Fibroblast of villous mesenchyme (primary cell): Measurements from ENCODE around the gene CIITA. TPM values are rescaled to one million over a fixed set of nuclear protein-coding genes. Genes with fewer than 3 reads are reported as not detected.

Experiments used
- DNase-seq: peaks from one replicate; pipeline ENCODE4 v3.0.0-alpha.2; 2010; ENCODE audit warnings: low read depth
- H3K4me3 ChIP-seq: 2 replicates; pipeline ENCODE4 v1.5.1; 2011; ENCODE audit warnings: low read depth, mild to moderate bottlenecking, low read length
- total RNA-seq: library from RNA; depleted of rRNA; stranded (reverse); fragments of >200 nt; gene quantifications from 2 replicates; pipeline ENCODE4 v1.2.3, GENCODE V29; 2012
- TF ChIP-seq, protein P1 (sequence below): IDR thresholded peaks from 2 replicates; pipeline ENCODE4 v1.5.1; 2012; ENCODE audit warnings: low read depth, mild to moderate bottlenecking, low read length; ENCODE audit not compliant: insufficient read depth

Gene CIITA
- total RNA-seq, 1 donor = under 0.01 TPM

- TF ChIP-seq, protein P1, sequence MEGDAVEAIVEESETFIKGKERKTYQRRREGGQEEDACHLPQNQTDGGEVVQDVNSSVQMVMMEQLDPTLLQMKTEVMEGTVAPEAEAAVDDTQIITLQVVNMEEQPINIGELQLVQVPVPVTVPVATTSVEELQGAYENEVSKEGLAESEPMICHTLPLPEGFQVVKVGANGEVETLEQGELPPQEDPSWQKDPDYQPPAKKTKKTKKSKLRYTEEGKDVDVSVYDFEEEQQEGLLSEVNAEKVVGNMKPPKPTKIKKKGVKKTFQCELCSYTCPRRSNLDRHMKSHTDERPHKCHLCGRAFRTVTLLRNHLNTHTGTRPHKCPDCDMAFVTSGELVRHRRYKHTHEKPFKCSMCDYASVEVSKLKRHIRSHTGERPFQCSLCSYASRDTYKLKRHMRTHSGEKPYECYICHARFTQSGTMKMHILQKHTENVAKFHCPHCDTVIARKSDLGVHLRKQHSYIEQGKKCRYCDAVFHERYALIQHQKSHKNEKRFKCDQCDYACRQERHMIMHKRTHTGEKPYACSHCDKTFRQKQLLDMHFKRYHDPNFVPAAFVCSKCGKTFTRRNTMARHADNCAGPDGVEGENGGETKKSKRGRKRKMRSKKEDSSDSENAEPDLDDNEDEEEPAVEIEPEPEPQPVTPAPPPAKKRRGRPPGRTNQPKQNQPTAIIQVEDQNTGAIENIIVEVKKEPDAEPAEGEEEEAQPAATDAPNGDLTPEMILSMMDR = no peak
- no peak overlapping the region for H3K4me3 ChIP-seq
- DNase-seq = no peak
Measured at GRCh38 chr16:10892782-10893318, 15.8 kb downstream of the CIITA start.

DNA sequence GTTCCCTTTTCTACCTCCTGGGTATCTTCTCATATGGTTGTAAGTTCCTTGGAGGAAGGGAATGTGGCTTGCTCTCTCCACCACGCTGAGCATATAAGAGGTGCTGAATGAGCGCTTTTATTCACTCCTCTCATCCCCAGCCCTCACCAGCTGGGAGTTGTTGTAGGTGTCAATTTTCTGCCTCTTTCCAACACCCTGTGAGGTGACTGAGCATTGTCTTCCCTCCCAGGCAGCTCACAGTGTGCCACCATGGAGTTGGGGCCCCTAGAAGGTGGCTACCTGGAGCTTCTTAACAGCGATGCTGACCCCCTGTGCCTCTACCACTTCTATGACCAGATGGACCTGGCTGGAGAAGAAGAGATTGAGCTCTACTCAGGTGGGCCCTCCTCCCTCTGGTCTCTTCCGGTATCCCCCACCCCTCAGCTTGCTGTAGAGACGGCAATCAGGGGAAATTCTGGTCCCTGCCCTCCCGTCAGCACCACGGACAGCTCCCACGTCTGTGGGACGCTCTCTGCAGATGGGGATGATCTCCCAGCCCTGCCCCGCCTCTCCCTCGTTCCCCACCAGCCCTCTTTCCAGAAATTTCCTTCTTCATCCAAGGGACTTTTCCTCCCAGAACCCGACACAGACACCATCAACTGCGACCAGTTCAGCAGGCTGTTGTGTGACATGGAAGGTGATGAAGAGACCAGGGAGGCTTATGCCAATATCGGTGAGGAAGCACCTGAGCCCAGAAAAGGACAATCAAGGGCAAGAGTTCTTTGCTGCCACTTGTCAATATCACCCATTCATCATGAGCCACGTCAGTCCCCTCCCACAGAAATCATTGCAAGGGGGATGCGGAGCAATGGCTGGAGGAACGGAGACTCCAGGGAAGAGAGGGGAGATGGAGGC, 18.3 kb downstream of the CIITA start:
- TF ChIP-seq, protein P1 = no peak
- peak; percentile 45 for DNase-seq
- no peak overlapping the region for H3K4me3 ChIP-seq

- no peak for DNase-seq
- TF ChIP-seq, protein P1 = no peak
- no peak overlapping the region for H3K4me3 ChIP-seq
Measured at GRCh38 chr16:10896165-10896564, 19.2 kb downstream of the CIITA start.

- no peak for DNase-seq
- no peak overlapping the region for H3K4me3 ChIP-seq
- TF ChIP-seq, protein P1 = no peak
Measured at GRCh38 chr16:10896723-10897122, 19.7 kb downstream of the CIITA start.

DNA sequence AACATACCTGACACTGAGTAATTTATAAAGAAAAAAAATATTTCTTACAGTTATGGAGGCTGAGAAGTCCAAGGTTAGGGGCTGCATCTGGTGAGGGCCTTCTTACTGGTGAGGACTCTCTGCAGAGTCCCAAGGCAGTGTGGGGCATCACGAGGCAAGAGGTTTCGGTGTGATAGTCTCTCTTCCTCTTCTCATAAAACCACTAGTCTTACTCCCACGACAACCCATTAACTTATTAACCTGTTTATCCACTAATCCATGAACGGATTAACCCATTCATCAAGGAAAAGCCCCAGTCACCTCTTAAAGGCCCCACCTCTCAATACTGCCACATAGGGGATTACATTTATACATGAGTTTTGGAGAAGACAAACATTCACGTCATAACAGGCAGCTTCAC, 20.1 kb downstream of the CIITA start:
- no peak for DNase-seq
- no peak overlapping the region for H3K4me3 ChIP-seq
- TF ChIP-seq, protein P1 = no peak

- H3K4me3 ChIP-seq = no peak overlapping the region
- DNase-seq = no peak
- TF ChIP-seq, protein P1 = no peak
Measured at GRCh38 chr16:10902999-10903398, 26.0 kb downstream of the CIITA start.

DNA sequence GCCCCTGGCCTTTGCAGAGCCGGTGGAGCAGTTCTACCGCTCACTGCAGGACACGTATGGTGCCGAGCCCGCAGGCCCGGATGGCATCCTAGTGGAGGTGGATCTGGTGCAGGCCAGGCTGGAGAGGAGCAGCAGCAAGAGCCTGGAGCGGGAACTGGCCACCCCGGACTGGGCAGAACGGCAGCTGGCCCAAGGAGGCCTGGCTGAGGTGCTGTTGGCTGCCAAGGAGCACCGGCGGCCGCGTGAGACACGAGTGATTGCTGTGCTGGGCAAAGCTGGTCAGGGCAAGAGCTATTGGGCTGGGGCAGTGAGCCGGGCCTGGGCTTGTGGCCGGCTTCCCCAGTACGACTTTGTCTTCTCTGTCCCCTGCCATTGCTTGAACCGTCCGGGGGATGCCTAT, 29.5 kb downstream of the CIITA start:
- TF ChIP-seq, protein P1 = no peak
- H3K4me3 ChIP-seq = no peak overlapping the region
- no peak for DNase-seq
